ELR (cell line): ENCODE measurements around the gene WASHC2C.
"Not testable (repeated sequence)": the region's sequence is repeated elsewhere in the genome, so short reads cannot be mapped to it uniquely, and the experiment has no call there.

Experiments
- DNase-seq: peaks from one replicate; pipeline ENCODE4 v3.0.0-alpha.2; 2015; ENCODE audit warnings: low read depth

WASHC2C gene

GRCh38 chr10:45726703-45727420 is at the start of gene WASHC2C:
TSS of gene WASHC2C (plus strand) at chr10:45727266. CDS start at chr10:45727318, 52 bp downstream.
- DNase-seq: peak; percentile 81

- DNase-seq: not testable (repeated sequence)
These were observed 48.6 kb upstream of the WASHC2C start for GRCh38 chr10:45678467-45678866.

GRCh38 chr10:45710200-45710796 is 16.8 kb upstream of the WASHC2C start:
- not testable (repeated sequence) for DNase-seq

- DNase-seq: not testable (repeated sequence)
These were observed 15.8 kb upstream of the WASHC2C start for GRCh38 chr10:45711223-45711622.

GRCh38 chr10:45717053-45717452 is 10.0 kb upstream of the WASHC2C start:
- not testable (repeated sequence) for DNase-seq

- not testable (repeated sequence) for DNase-seq
These were observed 9.4 kb upstream of the WASHC2C start for GRCh38 chr10:45717642-45718041.

GRCh38 chr10:45721503-45721902 is 5.6 kb upstream of the WASHC2C start:
- DNase-seq: not testable (repeated sequence)

GRCh38 chr10:45723851-45724250 is 3.2 kb upstream of the WASHC2C start:
- not testable (repeated sequence) for DNase-seq

GRCh38 chr10:45727421-45727965 is 427 bp downstream of the WASHC2C start:
- DNase-seq: not testable (repeated sequence)

- DNase-seq: not testable (repeated sequence)
These were observed 7.4 kb downstream of the WASHC2C start for GRCh38 chr10:45734449-45734848.

GRCh38 chr10:45734867-45735266 is 7.8 kb downstream of the WASHC2C start:
- DNase-seq: not testable (repeated sequence)

- not testable (repeated sequence) for DNase-seq
These were observed 14.5 kb downstream of the WASHC2C start for GRCh38 chr10:45741559-45741958.

- not testable (repeated sequence) for DNase-seq
These were observed 14.9 kb downstream of the WASHC2C start for GRCh38 chr10:45742014-45742413.

GRCh38 chr10:45751141-45751540 is 24.1 kb downstream of the WASHC2C start:
- DNase-seq: not testable (repeated sequence)

- not testable (repeated sequence) for DNase-seq
These were observed 25.1 kb downstream of the WASHC2C start for GRCh38 chr10:45752210-45752609.

GRCh38 chr10:45753979-45754495 is 27.0 kb downstream of the WASHC2C start:
- DNase-seq: peak; percentile 42

- DNase-seq: not testable (repeated sequence)
These were observed 28.0 kb downstream of the WASHC2C start for GRCh38 chr10:45755083-45755482.

GRCh38 chr10:45756065-45756464 is 29.0 kb downstream of the WASHC2C start:
- not testable (repeated sequence) for DNase-seq

- DNase-seq: not testable (repeated sequence)
These were observed 30.8 kb downstream of the WASHC2C start for GRCh38 chr10:45757661-45758396.

GRCh38 chr10:45761622-45762021 is 34.6 kb downstream of the WASHC2C start:
- not testable (repeated sequence) for DNase-seq

GRCh38 chr10:45763037-45763436 is 36.0 kb downstream of the WASHC2C start:
- DNase-seq: not testable (repeated sequence)

- DNase-seq: not testable (repeated sequence)
These were observed 41.3 kb downstream of the WASHC2C start for GRCh38 chr10:45768334-45768733.
